Ishikawa (cell line): Measurements from ENCODE around the gene KIAA1191.

ENCODE experiments used
- CEBPB ChIP-seq: IDR thresholded peaks from 2 replicates; pipeline ENCODE4 v1.6.1; 2012
- CREB1 ChIP-seq: IDR thresholded peaks from 2 replicates; pipeline ENCODE4 v1.6.1; 2012; ENCODE audit warnings: low read depth
- EGR1 ChIP-seq: IDR thresholded peaks from 2 replicates; pipeline ENCODE4 v1.6.1; 2012
- EP300 ChIP-seq: IDR thresholded peaks from 2 replicates; pipeline ENCODE4 v1.6.1; 2012; ENCODE audit warnings: borderline replicate concordance
- FOXM1 ChIP-seq: IDR thresholded peaks from 2 replicates; pipeline ENCODE4 v1.6.1; 2012; ENCODE audit warnings: low read depth, borderline replicate concordance
- NFIC ChIP-seq: IDR thresholded peaks from 2 replicates; pipeline ENCODE4 v1.6.1; 2012
- RAD21 ChIP-seq: IDR thresholded peaks from 2 replicates; pipeline ENCODE4 v1.6.1; 2012; ENCODE audit warnings: low read depth
- REST ChIP-seq: IDR thresholded peaks from 2 replicates; pipeline ENCODE4 v1.6.1; 2012; ENCODE audit warnings: low read depth, mild to moderate bottlenecking
- TAF1 ChIP-seq: IDR thresholded peaks from 2 replicates; pipeline ENCODE4 v1.6.1; 2012; ENCODE audit warnings: low read depth, mild to moderate bottlenecking
- TCF12 ChIP-seq: IDR thresholded peaks from 2 replicates; pipeline ENCODE4 v1.6.1; 2012; ENCODE audit warnings: low read depth
- TEAD4 ChIP-seq: IDR thresholded peaks from 2 replicates; pipeline ENCODE4 v1.6.1; 2012
- USF1 ChIP-seq: IDR thresholded peaks from 2 replicates; pipeline ENCODE4 v1.6.1; 2012
- YY1 ChIP-seq: IDR thresholded peaks from 2 replicates; pipeline ENCODE4 v1.6.1; 2012; ENCODE audit warnings: low read depth
- ZBTB7A ChIP-seq: IDR thresholded peaks from 2 replicates; pipeline ENCODE4 v1.6.1; 2012; ENCODE audit warnings: low read depth
- TF ChIP-seq, protein P1 (sequence below): IDR thresholded peaks from 2 replicates; pipeline ENCODE4 v1.6.1; 2012

The KIAA1191 gene

GRCh38 chr5:176394096-176394495 is 32.5 kb upstream of the KIAA1191 start:
- TF ChIP-seq CEBPB: no peak

GRCh38 chr5:176392526-176392925 is 31.0 kb upstream of the KIAA1191 start:
- TF ChIP-seq EGR1 (no peak), ZBTB7A (no peak), CREB1 (no peak), TEAD4 (no peak), TCF12 (no peak), NFIC (no peak), CEBPB (no peak), USF1 (no peak), EP300 (no peak), REST (no peak), FOXM1 (no peak), TAF1 (no peak)
- TF ChIP-seq, protein P1, sequence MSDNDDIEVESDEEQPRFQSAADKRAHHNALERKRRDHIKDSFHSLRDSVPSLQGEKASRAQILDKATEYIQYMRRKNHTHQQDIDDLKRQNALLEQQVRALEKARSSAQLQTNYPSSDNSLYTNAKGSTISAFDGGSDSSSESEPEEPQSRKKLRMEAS: no peak

DNA sequence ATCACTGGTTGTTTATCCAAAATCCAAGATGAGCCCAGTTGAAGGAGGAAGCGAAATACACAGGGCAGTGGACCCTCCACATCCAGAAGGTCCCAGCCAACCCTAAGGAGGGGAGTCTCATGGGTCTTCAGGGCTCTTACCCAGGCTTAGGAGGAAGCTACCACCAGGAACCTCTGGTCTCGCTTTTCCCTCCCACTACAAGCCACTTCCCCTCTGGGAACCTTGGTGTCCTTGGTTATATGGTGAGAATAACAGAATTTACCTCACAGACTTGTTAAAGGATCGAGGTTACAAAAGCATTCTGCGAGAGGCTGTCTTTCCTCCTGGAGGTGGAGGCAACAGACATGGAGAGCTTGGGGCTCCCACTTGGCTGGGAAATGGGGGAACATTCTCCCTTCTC is 30.4 kb upstream of the KIAA1191 start:
- TF ChIP-seq EGR1 (no peak), EP300 (no peak), ZBTB7A (no peak), TAF1 (no peak), CREB1 (no peak), REST (no peak), TCF12 (no peak), RAD21 (no peak), YY1 (no peak), FOXM1 (no peak), USF1 (no peak), TEAD4 (no peak), CEBPB (no peak), NFIC (no peak)
- TF ChIP-seq, protein P1: no peak

- TF ChIP-seq USF1: no peak
- TF ChIP-seq TAF1: no peak
- TF ChIP-seq RAD21: no peak
- no peak for TF ChIP-seq YY1
- TF ChIP-seq CEBPB: no peak
- no peak for TF ChIP-seq FOXM1
- TF ChIP-seq, protein P1: no peak
- TF ChIP-seq REST: no peak
- TF ChIP-seq NFIC: no peak
- no peak for TF ChIP-seq CREB1
- no peak for TF ChIP-seq ZBTB7A
- TF ChIP-seq EP300: no peak
These were observed 29.9 kb upstream of the KIAA1191 start for GRCh38 chr5:176391479-176391878.
